WTC11 (cell line): ENCODE data around the gene NNMT. TPM values are rescaled to one million over a fixed set of nuclear protein-coding genes. Genes with fewer than 3 reads are reported as not detected.

ENCODE experiments used
- ATAC-seq: fragments of 200-7000 bp; cut with Tn5 transposase; 2 replicates; pipeline ENCODE4 v1.10.0; 2021; ENCODE audit warnings: mild to moderate bottlenecking, moderate library complexity
- CTCF ChIA-PET: fragments of 300-600 bp; sonication (Branson Sonifier 250); formaldehyde crosslinking; loops from one replicate; lab custom pipeline; 2021; ENCODE audit warnings: antibody characterized with exemption; lab: Charles Lee
- POLR2A ChIA-PET: fragments of 350-600 bp; sonication (Branson Sonifier 250); formaldehyde crosslinking; loops from one replicate; lab custom pipeline; 2021; ENCODE audit warnings: antibody characterized with exemption; lab: Charles Lee
- DNase-seq: peaks from one replicate; pipeline ENCODE4 v3.0.0; 2021; ENCODE audit warnings: low spot score
- H3K27ac Mint-ChIP-seq: 2 replicates; pipeline ENCODE4 v1.8.0; 2021; ENCODE audit warnings: mixed read lengths
- H3K27me3 Mint-ChIP-seq: 2 replicates; pipeline ENCODE4 v1.8.0; 2021; ENCODE audit warnings: low read depth, mild to moderate bottlenecking, moderate library complexity, mixed read lengths
- H3K36me3 Mint-ChIP-seq: 2 replicates; pipeline ENCODE4 v1.8.0; 2021; ENCODE audit warnings: mixed read lengths
- H3K4me1 Mint-ChIP-seq: 2 replicates; pipeline ENCODE4 v1.8.0; 2022; ENCODE audit warnings: mixed read lengths
- H3K4me3 Mint-ChIP-seq: 2 replicates; pipeline ENCODE4 v1.8.0; 2021; ENCODE audit warnings: mild to moderate bottlenecking, moderate library complexity, mixed read lengths
- H3K9me3 Mint-ChIP-seq: 2 replicates; pipeline ENCODE4 v1.8.0; 2021; ENCODE audit warnings: mixed read lengths
- AFF4 ChIP-seq: sonication (generic); formaldehyde crosslinking; IDR thresholded peaks from 2 replicates; pipeline ENCODE4 v1.8.1; 2023; ENCODE audit warnings: mild to moderate bottlenecking, missing genetic modification reagents, borderline replicate concordance
- AR ChIP-seq: fragments of 250-450 bp; sonication (Bioruptor Pico); IDR thresholded peaks from 2 replicates; pipeline ENCODE4 v1.9.0; 2021; ENCODE audit warnings: mild to moderate bottlenecking
- JUN ChIP-seq: sonication (generic); formaldehyde crosslinking; IDR thresholded peaks from 2 replicates; pipeline ENCODE4 v1.8.0; 2023; ENCODE audit warnings: mild to moderate bottlenecking, missing genetic modification reagents
- MYBL2 ChIP-seq: sonication (generic); formaldehyde crosslinking; IDR thresholded peaks from 2 replicates; pipeline ENCODE4 v1.8.1; 2023; ENCODE audit warnings: mild to moderate bottlenecking, moderate library complexity, missing genetic modification reagents
- NFYB ChIP-seq: sonication (generic); formaldehyde crosslinking; conservative IDR thresholded peaks from 2 replicates; pipeline ENCODE4 v1.8.0; 2022; ENCODE audit warnings: low read depth, missing genetic modification reagents
- SP1 ChIP-seq: sonication (generic); formaldehyde crosslinking; conservative IDR thresholded peaks from 2 replicates; pipeline ENCODE4 v1.8.1; 2022; ENCODE audit warnings: missing genetic modification reagents
- TP53 ChIP-seq: sonication (generic); formaldehyde crosslinking; IDR thresholded peaks from 2 replicates; pipeline ENCODE4 v1.8.1; 2023; ENCODE audit warnings: mild to moderate bottlenecking, missing genetic modification reagents
- total RNA-seq: library from RNA; stranded (reverse); gene quantifications from 3 replicates; pipeline ENCODE4 v1.2.3, GENCODE V29; 2021
- TF ChIP-seq, protein P1 (sequence below): sonication (generic); formaldehyde crosslinking; IDR thresholded peaks from 2 replicates; pipeline ENCODE4 v1.8.0; 2023; ENCODE audit warnings: missing genetic modification reagents, mild to moderate bottlenecking, borderline replicate concordance
- TF ChIP-seq, protein P2 (sequence below): sonication (generic); formaldehyde crosslinking; IDR thresholded peaks from 2 replicates; pipeline ENCODE4 v1.8.1; 2023; ENCODE audit warnings: mild to moderate bottlenecking, missing genetic modification reagents

Gene NNMT
- total RNA-seq, 1 experiment from 2014 or later = 0.50 TPM

DNA sequence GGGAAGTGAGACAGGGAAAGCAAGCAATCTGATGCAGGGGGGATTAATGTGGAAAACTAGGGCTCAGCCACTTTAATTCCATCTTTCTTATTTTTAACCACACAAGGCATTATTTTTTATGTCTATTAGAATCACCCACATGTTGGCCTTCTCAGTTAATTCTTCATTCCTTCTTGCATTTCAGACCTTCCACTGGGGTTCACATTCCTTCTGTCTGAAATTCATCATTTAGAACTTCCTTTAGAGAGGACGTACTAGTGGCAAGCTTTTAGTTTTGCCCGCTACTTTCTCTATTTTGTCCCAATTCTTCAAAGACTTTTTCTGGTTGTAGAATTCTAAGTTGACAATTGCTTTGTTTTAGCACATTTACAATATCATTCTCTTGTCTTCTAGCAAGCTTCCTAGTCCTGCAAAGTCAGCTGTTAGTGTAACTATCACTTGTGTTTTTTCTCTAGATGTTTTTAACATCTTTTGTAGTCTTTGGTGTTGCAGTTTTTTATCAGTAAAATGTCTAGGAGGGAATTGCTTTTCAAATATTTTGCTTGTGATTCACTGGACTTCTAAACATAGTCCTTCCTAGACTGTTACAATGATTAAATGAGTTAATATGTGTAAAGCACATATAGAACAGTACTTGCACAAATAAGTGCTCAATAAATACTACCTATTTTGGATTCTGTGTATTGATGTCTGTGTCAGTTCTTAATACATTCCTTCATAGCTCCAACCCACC, 5.5 kb upstream of the NNMT start (continued):
- TF ChIP-seq, protein P1, sequence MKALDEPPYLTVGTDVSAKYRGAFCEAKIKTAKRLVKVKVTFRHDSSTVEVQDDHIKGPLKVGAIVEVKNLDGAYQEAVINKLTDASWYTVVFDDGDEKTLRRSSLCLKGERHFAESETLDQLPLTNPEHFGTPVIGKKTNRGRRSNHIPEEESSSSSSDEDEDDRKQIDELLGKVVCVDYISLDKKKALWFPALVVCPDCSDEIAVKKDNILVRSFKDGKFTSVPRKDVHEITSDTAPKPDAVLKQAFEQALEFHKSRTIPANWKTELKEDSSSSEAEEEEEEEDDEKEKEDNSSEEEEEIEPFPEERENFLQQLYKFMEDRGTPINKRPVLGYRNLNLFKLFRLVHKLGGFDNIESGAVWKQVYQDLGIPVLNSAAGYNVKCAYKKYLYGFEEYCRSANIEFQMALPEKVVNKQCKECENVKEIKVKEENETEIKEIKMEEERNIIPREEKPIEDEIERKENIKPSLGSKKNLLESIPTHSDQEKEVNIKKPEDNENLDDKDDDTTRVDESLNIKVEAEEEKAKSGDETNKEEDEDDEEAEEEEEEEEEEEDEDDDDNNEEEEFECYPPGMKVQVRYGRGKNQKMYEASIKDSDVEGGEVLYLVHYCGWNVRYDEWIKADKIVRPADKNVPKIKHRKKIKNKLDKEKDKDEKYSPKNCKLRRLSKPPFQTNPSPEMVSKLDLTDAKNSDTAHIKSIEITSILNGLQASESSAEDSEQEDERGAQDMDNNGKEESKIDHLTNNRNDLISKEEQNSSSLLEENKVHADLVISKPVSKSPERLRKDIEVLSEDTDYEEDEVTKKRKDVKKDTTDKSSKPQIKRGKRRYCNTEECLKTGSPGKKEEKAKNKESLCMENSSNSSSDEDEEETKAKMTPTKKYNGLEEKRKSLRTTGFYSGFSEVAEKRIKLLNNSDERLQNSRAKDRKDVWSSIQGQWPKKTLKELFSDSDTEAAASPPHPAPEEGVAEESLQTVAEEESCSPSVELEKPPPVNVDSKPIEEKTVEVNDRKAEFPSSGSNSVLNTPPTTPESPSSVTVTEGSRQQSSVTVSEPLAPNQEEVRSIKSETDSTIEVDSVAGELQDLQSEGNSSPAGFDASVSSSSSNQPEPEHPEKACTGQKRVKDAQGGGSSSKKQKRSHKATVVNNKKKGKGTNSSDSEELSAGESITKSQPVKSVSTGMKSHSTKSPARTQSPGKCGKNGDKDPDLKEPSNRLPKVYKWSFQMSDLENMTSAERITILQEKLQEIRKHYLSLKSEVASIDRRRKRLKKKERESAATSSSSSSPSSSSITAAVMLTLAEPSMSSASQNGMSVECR = no peak

- Mint-ChIP-seq H3K36me3 (no peaks in the 10 kb centered on the region), H3K4me1 (peaks cover 12% of the 10 kb centered on the region)
- POLR2A ChIA-PET = no interaction called here
Observed at GRCh38 chr11:114291381-114291780, 4.8 kb upstream of the NNMT start.

DNA sequence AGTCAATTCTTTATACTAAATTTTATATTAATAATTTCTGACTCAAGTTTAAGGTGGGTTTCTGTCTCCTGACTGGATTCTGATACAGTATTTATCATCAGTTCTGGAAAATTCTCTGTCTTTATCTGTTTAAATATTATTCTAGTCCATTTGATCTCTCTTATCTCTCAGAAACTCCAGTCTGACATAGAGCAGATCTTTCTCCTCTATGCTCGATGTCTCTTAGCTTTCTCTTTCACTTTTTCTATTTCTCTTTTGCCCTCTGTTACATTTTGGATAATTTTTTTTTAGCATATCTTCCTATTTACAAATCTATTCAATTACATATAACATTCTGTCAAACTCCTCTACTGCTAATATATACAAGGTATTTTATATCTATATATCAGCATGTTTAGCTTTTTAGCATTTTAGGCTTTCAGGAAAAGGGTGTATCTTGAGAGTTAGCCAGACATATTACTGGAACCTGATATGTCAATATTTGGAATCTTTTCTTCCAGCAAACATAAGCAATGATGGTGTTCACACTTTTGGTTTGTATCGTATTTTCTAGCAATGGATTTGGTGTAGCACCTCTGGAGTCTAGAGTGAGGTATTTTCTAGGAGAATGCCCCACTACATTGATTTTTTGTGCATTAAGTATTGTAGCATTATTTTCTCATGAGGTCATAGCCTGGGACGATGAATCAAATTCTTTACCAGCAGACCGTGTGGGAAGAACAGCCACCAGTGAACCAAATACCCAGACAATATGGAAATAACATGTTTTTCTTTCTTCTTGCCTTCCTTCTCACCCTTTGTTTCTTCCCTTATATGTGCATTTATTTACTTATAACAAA, 4.1 kb upstream of the NNMT start:
- ChIA-PET CTCF (no interaction called here), POLR2A (no interaction called here)
- H3K9me3 Mint-ChIP-seq = peaks cover 4% of the 10 kb centered on the region
- H3K4me3 Mint-ChIP-seq = no peak overlapping the region
- no peak for DNase-seq
- no peak for ATAC-seq
- no peak for TF ChIP-seq MYBL2 (CRISPR knock-in tag)
- TF ChIP-seq TP53 (CRISPR knock-in tag) = no peak
- TF ChIP-seq, protein P1 = no peak
- no peak for TF ChIP-seq NFYB (CRISPR knock-in tag)
- TF ChIP-seq, protein P2, sequence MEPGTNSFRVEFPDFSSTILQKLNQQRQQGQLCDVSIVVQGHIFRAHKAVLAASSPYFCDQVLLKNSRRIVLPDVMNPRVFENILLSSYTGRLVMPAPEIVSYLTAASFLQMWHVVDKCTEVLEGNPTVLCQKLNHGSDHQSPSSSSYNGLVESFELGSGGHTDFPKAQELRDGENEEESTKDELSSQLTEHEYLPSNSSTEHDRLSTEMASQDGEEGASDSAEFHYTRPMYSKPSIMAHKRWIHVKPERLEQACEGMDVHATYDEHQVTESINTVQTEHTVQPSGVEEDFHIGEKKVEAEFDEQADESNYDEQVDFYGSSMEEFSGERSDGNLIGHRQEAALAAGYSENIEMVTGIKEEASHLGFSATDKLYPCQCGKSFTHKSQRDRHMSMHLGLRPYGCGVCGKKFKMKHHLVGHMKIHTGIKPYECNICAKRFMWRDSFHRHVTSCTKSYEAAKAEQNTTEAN (CRISPR knock-in tag) = no peak
- no peak for TF ChIP-seq JUN (CRISPR knock-in tag)
- TF ChIP-seq AFF4 (CRISPR knock-in tag) = no peak
- H3K27me3 Mint-ChIP-seq = no peaks in the 10 kb centered on the region
- peaks cover 12% of the 10 kb centered on the region for H3K4me1 Mint-ChIP-seq
- H3K27ac Mint-ChIP-seq = no peak overlapping the region
- H3K36me3 Mint-ChIP-seq = no peaks in the 10 kb centered on the region

More at GRCh38 chr11:114291381-114291780, 4.8 kb upstream of the NNMT start:
- Mint-ChIP-seq H3K27ac (no peak overlapping the region), H3K9me3 (peaks cover 4% of the 10 kb centered on the region), H3K27me3 (no peaks in the 10 kb centered on the region), H3K4me3 (no peak overlapping the region)
- no peak for TF ChIP-seq AR
- TF ChIP-seq SP1 (CRISPR knock-in tag) = no peak
- DNase-seq = no peak
- ATAC-seq = no peak
- CTCF ChIA-PET = no interaction called here
